AML-193 (cell line): ENCODE data around the gene AHDC1.

ENCODE experiments used
- DNase-seq, 2 experiments: peaks; one replicate each; lab custom pipeline; 2025; lab: John Stamatoyannopoulos, UW

Gene AHDC1

DNA sequence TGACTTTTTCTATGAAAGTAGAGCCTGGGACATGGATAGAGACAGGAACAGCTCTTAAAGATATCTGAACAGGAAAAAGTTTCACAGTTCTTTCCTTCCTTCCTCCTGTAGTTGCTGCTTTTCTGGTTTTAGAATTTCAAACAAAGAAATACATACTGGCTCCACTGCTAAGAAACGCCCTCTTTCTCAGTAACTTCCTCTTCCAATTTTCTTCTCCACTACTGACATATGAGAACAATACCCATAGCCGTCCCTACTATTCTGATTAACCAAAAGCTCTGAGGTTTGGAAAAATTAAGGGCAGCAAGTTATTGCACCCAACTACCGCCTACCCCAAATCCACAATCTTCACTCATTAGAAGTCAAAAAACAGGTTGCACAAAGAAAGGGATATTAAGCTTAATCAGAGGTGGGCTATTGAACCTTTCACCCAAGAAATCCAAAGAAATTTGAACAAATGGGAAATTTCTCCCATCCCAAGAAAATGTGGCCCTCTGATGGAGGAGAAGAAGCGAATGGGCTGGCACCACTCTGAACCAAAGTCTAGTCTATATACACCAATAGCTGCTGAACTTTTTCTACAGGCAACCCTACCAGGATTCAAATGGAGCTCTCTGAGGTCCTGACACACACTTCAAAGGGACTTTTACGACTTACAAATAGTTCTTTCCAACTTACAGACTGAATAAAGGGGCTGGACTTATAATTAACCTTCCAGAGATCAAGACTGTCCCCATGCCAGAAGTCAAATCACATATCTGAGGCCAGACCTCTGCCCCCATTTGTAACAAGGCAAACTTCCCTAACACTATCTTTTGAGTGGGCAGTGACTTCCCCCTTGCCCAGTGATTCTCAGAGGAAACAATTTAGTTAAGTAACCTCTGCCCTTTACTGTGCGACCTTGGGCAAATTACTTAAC, 115.7 kb downstream of the AHDC1 start:
- peak; percentile 79 to 88 for DNase-seq

DNA sequence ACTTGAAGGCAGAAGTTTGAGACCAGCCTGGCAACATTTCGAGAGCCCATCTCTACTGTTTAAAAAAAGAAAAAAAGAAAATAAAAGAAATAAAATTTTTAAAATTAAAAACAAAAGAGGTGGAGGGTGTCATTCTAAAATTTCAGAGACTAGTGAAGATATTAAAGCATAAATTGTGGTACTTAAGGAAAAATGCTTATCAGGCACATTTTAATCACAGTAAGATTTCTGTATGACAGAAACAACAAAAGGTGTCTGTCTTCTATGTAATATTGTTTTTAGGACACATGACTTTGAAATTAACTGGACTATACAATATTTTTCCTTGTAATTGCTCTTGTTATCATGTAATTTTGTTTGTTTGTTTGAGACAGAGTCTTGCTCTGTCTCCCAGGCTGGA, 118.6 kb downstream of the AHDC1 start:
- no peak for DNase-seq
